ENCODE results near the gene ZNF333. TPM values are rescaled to one million over a fixed set of nuclear protein-coding genes. Genes with fewer than 3 reads are reported as not detected.
"Not testable (repeated sequence)": the region's sequence is repeated elsewhere in the genome, so short reads cannot be mapped to it uniquely, and the experiment has no call there.

Gene ZNF333
- total RNA-seq, 1 donor from 2014 or later = 22.5 TPM

- H3K27me3 Mint-ChIP-seq = peaks cover 4% of the 10 kb centered on the region
- no peak for DNase-seq (ENCODE audit: extremely low spot score, unreplicated experiment)
- H3K9me3 Mint-ChIP-seq = no peaks in the 10 kb centered on the region
- no peak for TF ChIP-seq CTCF (conservative IDR thresholded peaks at IDR 0.05)
- no peak overlapping the region for H3K27ac Mint-ChIP-seq
- peak overlapping the region; percentile 51 for H3K4me3 Mint-ChIP-seq
- H3K36me3 Mint-ChIP-seq = peaks cover 6% of the 10 kb centered on the region
- no peaks in the 10 kb centered on the region for H3K4me1 Mint-ChIP-seq (ENCODE audit: unreplicated experiment)
Measured at GRCh38 chr19:14758816-14759215, 69.0 kb downstream of the ZNF333 start.

GRCh38 chr19:14761607-14762006 is 71.8 kb downstream of the ZNF333 start:
- Mint-ChIP-seq H3K27me3 (peaks cover 4% of the 10 kb centered on the region), H3K4me1 (ENCODE audit: unreplicated experiment) (no peaks in the 10 kb centered on the region), H3K9me3 (no peaks in the 10 kb centered on the region), H3K27ac (no peak overlapping the region), H3K36me3 (no peaks in the 10 kb centered on the region), H3K4me3 (no peak overlapping the region)
- DNase-seq (ENCODE audit: extremely low spot score, unreplicated experiment) = no peak
- TF ChIP-seq CTCF (conservative IDR thresholded peaks at IDR 0.05) = no peak

- peaks cover 4% of the 10 kb centered on the region for H3K27me3 Mint-ChIP-seq
- no peaks in the 10 kb centered on the region for H3K9me3 Mint-ChIP-seq
- H3K27ac Mint-ChIP-seq = no peak overlapping the region
- no peak overlapping the region for H3K4me3 Mint-ChIP-seq
- no peaks in the 10 kb centered on the region for H3K36me3 Mint-ChIP-seq
- TF ChIP-seq CTCF (conservative IDR thresholded peaks at IDR 0.05) = no peak
- DNase-seq (ENCODE audit: extremely low spot score, unreplicated experiment) = no peak
- no peaks in the 10 kb centered on the region for H3K4me1 Mint-ChIP-seq (ENCODE audit: unreplicated experiment)
Measured at GRCh38 chr19:14762111-14762510, 72.3 kb downstream of the ZNF333 start.

DNA sequence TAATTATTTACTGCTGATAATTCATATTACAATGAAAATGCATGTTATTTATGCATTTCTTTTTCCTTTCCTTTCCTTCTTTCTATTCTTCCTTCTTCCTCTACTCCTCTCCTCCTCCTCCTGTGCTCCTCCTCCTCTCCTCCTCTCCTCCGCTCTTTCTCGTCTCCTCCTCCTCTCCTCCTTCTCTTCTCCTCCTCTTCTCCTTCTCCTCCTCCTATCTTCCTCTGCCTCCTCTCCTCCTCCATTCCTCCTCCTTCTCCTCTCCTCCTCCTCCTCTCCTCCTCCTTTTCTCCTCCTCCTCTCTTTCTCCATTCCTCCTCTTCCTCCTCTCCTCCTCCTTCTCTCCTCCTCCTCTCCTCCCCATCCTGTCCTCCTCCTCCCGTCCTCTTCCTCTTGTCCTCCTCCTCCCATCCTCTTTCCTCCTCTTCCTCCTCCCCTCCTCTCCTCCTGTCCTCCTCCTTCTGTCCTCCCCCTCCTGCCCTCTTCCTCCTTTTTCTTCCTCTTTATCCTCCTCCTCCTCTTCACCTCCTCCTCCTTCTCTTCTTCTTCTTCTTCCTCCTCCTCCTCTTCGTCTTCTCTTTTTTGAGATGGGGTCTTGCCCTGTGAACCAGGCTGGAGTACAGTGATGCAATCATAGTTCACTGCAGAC is 73.8 kb downstream of the ZNF333 start:
- no peak overlapping the region for H3K27ac Mint-ChIP-seq
- no peak overlapping the region for H3K4me3 Mint-ChIP-seq
- no peaks in the 10 kb centered on the region for H3K4me1 Mint-ChIP-seq (ENCODE audit: unreplicated experiment)
- H3K27me3 Mint-ChIP-seq = no peaks in the 10 kb centered on the region
- no peak for TF ChIP-seq CTCF (conservative IDR thresholded peaks at IDR 0.05)
- no peaks in the 10 kb centered on the region for H3K36me3 Mint-ChIP-seq
- no peaks in the 10 kb centered on the region for H3K9me3 Mint-ChIP-seq
- no peak for DNase-seq (ENCODE audit: extremely low spot score, unreplicated experiment)

DNA sequence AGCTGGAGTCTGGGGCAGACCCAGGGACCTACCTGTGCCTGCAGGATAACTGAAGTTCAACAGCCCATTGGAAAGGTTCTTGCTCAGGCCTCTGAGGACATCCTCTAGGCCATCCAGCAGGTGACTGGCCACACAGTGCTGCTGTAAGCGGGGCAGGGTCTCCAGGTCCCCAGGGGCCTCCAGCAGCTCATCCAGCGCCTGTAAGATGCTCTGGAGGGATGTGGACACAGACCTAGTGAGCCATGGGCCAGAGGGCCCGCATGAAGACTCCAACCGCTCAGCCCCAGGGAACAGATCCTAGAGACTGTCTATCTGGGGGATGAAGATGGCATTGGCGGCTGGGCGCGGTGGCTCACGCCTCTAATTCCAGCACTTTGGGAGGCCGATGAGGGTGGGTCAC is 74.6 kb downstream of the ZNF333 start:
- Mint-ChIP-seq H3K27ac (no peak overlapping the region), H3K36me3 (no peaks in the 10 kb centered on the region), H3K9me3 (no peaks in the 10 kb centered on the region), H3K4me1 (ENCODE audit: unreplicated experiment) (no peaks in the 10 kb centered on the region), H3K4me3 (no peak overlapping the region), H3K27me3 (no peaks in the 10 kb centered on the region)
- TF ChIP-seq CTCF (conservative IDR thresholded peaks at IDR 0.05) = no peak
- no peak for DNase-seq (ENCODE audit: extremely low spot score, unreplicated experiment)

DNA sequence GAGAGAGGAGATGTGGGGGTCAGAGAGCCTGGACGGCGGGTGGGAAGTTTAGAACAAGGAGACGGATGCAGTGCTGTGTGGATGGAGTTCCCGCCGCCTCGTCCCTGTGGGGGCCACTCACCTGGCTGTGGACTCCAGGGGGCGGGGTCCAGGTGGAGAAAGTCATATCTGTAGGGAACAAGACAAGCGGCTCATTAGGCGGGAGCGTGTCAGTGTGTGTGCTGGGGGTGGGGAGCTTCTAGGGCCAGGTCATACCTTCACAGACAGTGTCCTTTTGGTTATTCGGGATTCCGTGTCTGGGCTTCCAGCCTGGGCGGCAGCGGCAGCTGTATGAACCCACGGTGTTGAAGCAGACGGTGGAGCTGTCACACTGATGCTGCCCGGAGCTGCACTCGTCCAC is 75.6 kb downstream of the ZNF333 start:
- not testable (repeated sequence) for H3K4me3 Mint-ChIP-seq; H3K27ac Mint-ChIP-seq; H3K4me1 Mint-ChIP-seq (ENCODE audit: unreplicated experiment); H3K27me3 Mint-ChIP-seq; H3K9me3 Mint-ChIP-seq; H3K36me3 Mint-ChIP-seq; DNase-seq (ENCODE audit: extremely low spot score, unreplicated experiment)

DNA sequence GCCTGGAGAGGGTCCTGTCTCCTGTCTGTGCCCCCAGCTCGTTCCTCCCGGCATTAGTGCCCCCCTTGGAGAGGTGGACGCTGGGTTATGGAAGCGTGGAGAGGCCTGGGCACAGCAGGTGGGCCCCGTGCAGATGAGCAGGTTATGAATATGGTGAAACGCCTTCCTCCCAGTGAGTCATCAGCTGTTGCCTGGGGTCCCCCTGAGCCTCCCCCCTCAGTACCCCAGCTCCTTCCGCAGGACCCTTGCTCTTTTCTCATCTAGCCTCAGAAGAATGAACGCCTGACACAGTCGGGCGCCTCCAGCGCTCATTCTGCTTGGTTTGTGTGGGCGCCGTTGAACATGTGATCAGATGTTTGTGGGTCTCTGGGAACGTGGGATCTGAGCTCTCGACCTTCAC is 76.0 kb downstream of the ZNF333 start:
- not testable (repeated sequence) for H3K27me3 Mint-ChIP-seq; H3K4me3 Mint-ChIP-seq; H3K9me3 Mint-ChIP-seq; H3K4me1 Mint-ChIP-seq (ENCODE audit: unreplicated experiment); DNase-seq (ENCODE audit: extremely low spot score, unreplicated experiment); H3K36me3 Mint-ChIP-seq; H3K27ac Mint-ChIP-seq
